H1 (cell line): ENCODE data around the gene WIPF3. TPM values are rescaled to one million over a fixed set of nuclear protein-coding genes. Genes with fewer than 3 reads are reported as not detected.

ENCODE experiments used
- CTCF ChIA-PET: fragments of 300-600 bp; sonication (Branson Sonifier 250); formaldehyde crosslinking; loops from one replicate; lab custom pipeline; 2021; ENCODE audit not compliant: partially characterized antibody; lab: Charles Lee
- POLR2A ChIA-PET: fragments of 300-600 bp; sonication (Branson Sonifier 250); formaldehyde crosslinking; loops from one replicate; lab custom pipeline; 2021; ENCODE audit warnings: inconsistent platforms; ENCODE audit not compliant: partially characterized antibody; lab: Charles Lee
- DNase-seq, 2 experiments: peaks; one replicate each; pipeline versions ENCODE4 v3.0.0 to v3.0.0-alpha.2; 2010 to 2022; ENCODE audit warnings: low spot score in 2 of 2, low read depth in 1 of 2, mixed read lengths in 1 of 2
- FAIRE-seq: peaks from 2 replicates; lab custom pipeline; 2011; peaks lifted over from hg19 to GRCh38; lab: Jason Lieb, UNC
- H2AFZ ChIP-seq: 2 replicates; pipeline ENCODE4 v1.8.1; 2012; ENCODE audit warnings: low read length, inconsistent platforms
- H2AK5ac ChIP-seq: 2 replicates; pipeline ENCODE4 v1.6.1; 2013; ENCODE audit warnings: low read depth, low read length
- H2BK120ac ChIP-seq: replicated peaks from 2 replicates; pipeline ENCODE3; 2013; ENCODE audit warnings: low read depth, low read length, inconsistent platforms
- H2BK12ac ChIP-seq: 2 replicates; pipeline ENCODE4 v1.6.1; 2013; ENCODE audit warnings: low read depth, low read length
- H2BK15ac ChIP-seq: 2 replicates; pipeline ENCODE4 v1.6.1; 2013; ENCODE audit warnings: low read length
- H2BK20ac ChIP-seq: 2 replicates; pipeline ENCODE4 v1.6.1; 2013; ENCODE audit warnings: low read length
- H2BK5ac ChIP-seq: 2 replicates; pipeline ENCODE4 v1.6.1; 2013; ENCODE audit warnings: low read depth, low read length
- H3K14ac ChIP-seq: 2 replicates; pipeline ENCODE4 v1.6.1; 2013; ENCODE audit warnings: inconsistent platforms; ENCODE audit not compliant: insufficient read length
- H3K18ac ChIP-seq: 2 replicates; pipeline ENCODE4 v1.6.1; 2013; ENCODE audit warnings: low read length; ENCODE audit errors: extremely low read depth
- H3K23ac ChIP-seq: 2 replicates; pipeline ENCODE4 v1.6.1; 2013; ENCODE audit warnings: inconsistent platforms; ENCODE audit not compliant: insufficient read length
- H3K23me2 ChIP-seq: 2 replicates; pipeline ENCODE4 v1.6.1; 2013; ENCODE audit warnings: low read depth, low read length
- H3K27ac ChIP-seq: 2 replicates; pipeline ENCODE4 v1.6.1; 2011; ENCODE audit warnings: low read depth, low read length, inconsistent platforms
- H3K27me3 ChIP-seq, 4 experiments: replicated peaks in 1 of 4; 1 replicate in 1 of 4; 2 replicates in 3 of 4; pipeline versions ENCODE4 v1.6.1 to v1.8.1; 2011 to 2013; ENCODE audit warnings: low read length in 3 of 4, mild to moderate bottlenecking in 3 of 4, inconsistent platforms in 2 of 4, mixed read lengths in 2 of 4, moderate library complexity in 1 of 4; ENCODE audit not compliant: control insufficient read depth in 3 of 4, insufficient read depth in 3 of 4; ENCODE audit errors: extremely low read depth in 1 of 4
- H3K36me3 ChIP-seq, 4 experiments: 2 replicates each; pipeline versions ENCODE4 v1.6.1 to v1.8.1; 2011 to 2013; ENCODE audit warnings: mild to moderate bottlenecking in 4 of 4, low read length in 3 of 4, moderate library complexity in 2 of 4, control low read depth in 1 of 4, inconsistent platforms in 1 of 4; ENCODE audit not compliant: insufficient read depth in 4 of 4, control insufficient read depth in 2 of 4
- H3K4ac ChIP-seq: replicated peaks from 2 replicates; pipeline ENCODE3; 2013; ENCODE audit warnings: low read length, low read depth, mixed read lengths, inconsistent platforms; ENCODE audit not compliant: insufficient read length
- H3K4me1 ChIP-seq, 4 experiments: replicated peaks in 1 of 4; 1 replicate in 1 of 4; 2 replicates in 3 of 4; pipeline versions ENCODE4 v1.6.1 to v1.8.1; 2011 to 2013; ENCODE audit warnings: low read length in 3 of 4, inconsistent platforms in 2 of 4, mixed read lengths in 1 of 4; ENCODE audit not compliant: insufficient read depth in 4 of 4, control insufficient read depth in 3 of 4
- H3K4me2 ChIP-seq, 2 experiments: 2 replicates each; pipeline versions ENCODE4 v1.6.1 to v1.8.1; 2011 to 2013; ENCODE audit warnings: low read depth in 2 of 2, low read length in 2 of 2, control low read depth in 1 of 2, inconsistent platforms in 1 of 2, mild to moderate bottlenecking in 1 of 2; ENCODE audit not compliant: insufficient read depth in 1 of 2
- H3K4me3 ChIP-seq, 4 experiments: fragments of 200-600, 300-600 bp in 1 of 4; sonication (generic), shearing (Covaris generic), sonication (Bioruptor Twin) in 1 of 4; 2 replicates each; pipeline versions ENCODE4 v1.5.1 to v1.8.1; 2011 to 2016; ENCODE audit warnings: low read length in 4 of 4, low read depth in 3 of 4, control low read depth in 2 of 4, inconsistent platforms in 2 of 4, mild to moderate bottlenecking in 2 of 4, mixed read lengths in 1 of 4, moderate library complexity in 1 of 4; ENCODE audit not compliant: insufficient read depth in 2 of 4; ENCODE audit errors: extremely low read depth in 1 of 4
- H3K56ac ChIP-seq: replicated peaks from 2 replicates; pipeline ENCODE3; 2013; ENCODE audit warnings: low read depth, mild to moderate bottlenecking, mixed read lengths, low read length, inconsistent platforms; ENCODE audit not compliant: insufficient read length
- H3K79me1 ChIP-seq: 2 replicates; pipeline ENCODE4 v1.6.1; 2013; ENCODE audit warnings: low read depth, low read length, control low read depth
- H3K79me2 ChIP-seq, 2 experiments: 2 replicates each; pipeline versions ENCODE4 v1.6.1 to v1.8.1; 2012 to 2013; ENCODE audit warnings: low read length in 2 of 2, mild to moderate bottlenecking in 2 of 2, inconsistent platforms in 1 of 2; ENCODE audit not compliant: insufficient read depth in 2 of 2, control insufficient read depth in 1 of 2
- H3K9ac ChIP-seq, 4 experiments: replicated peaks in 1 of 4; 1 replicate in 1 of 4; 2 replicates in 3 of 4; pipeline versions ENCODE4 v1.6.1 to v1.8.1; 2011 to 2013; ENCODE audit warnings: low read depth in 3 of 4, low read length in 3 of 4, control low read depth in 2 of 4, mild to moderate bottlenecking in 2 of 4, moderate library complexity in 2 of 4, inconsistent platforms in 1 of 4; ENCODE audit errors: extremely low read depth in 1 of 4
- H3K9me3 ChIP-seq, 2 experiments: 2 replicates each; pipeline versions ENCODE4 v1.6.1 to v1.8.1; 2012 to 2013; ENCODE audit warnings: mild to moderate bottlenecking in 2 of 2, moderate library complexity in 2 of 2, control low read depth in 1 of 2, inconsistent platforms in 1 of 2, low read depth in 1 of 2, low read length in 1 of 2, mixed read lengths in 1 of 2; ENCODE audit not compliant: insufficient read depth in 2 of 2
- H4K20me1 ChIP-seq, 2 experiments: replicated peaks in 1 of 2; 2 replicates each; pipeline versions ENCODE3 to v1.8.1; 2011 to 2013; ENCODE audit warnings: inconsistent platforms in 2 of 2, low read length in 2 of 2, mild to moderate bottlenecking in 1 of 2; ENCODE audit not compliant: insufficient read depth in 2 of 2, control insufficient read depth in 1 of 2
- H4K5ac ChIP-seq: 2 replicates; pipeline ENCODE4 v1.6.1; 2013; ENCODE audit warnings: low read length, low read depth, mixed read lengths, inconsistent platforms; ENCODE audit not compliant: insufficient read length
- H4K8ac ChIP-seq: 2 replicates; pipeline ENCODE4 v1.8.0; 2013; ENCODE audit warnings: mild to moderate bottlenecking, moderate library complexity, low read length, inconsistent platforms; ENCODE audit not compliant: insufficient read depth; ENCODE audit errors: extremely low read depth
- H4K91ac ChIP-seq: replicated peaks from 2 replicates; pipeline ENCODE3; 2013; ENCODE audit warnings: low read length, mixed read lengths, inconsistent platforms; ENCODE audit not compliant: insufficient read length
- JUND ChIP-seq: IDR thresholded peaks from 2 replicates; pipeline ENCODE4 v1.6.1; 2011; ENCODE audit warnings: mild to moderate bottlenecking, improper control_type of control experiment, low read length
- KDM4A ChIP-seq: IDR thresholded peaks from one replicate; pipeline ENCODE4 v1.7.1; 2012; ENCODE audit warnings: low read depth, mild to moderate bottlenecking, moderate library complexity, low read length, inconsistent platforms; ENCODE audit not compliant: severe bottlenecking
- NRF1 ChIP-seq: IDR thresholded peaks from 2 replicates; pipeline ENCODE4 v1.6.1; 2011; ENCODE audit warnings: mild to moderate bottlenecking, low read depth, low read length, improper control_type of control experiment
- PHF8 ChIP-seq: fragments of 200-600 bp; sonication (generic); conservative IDR thresholded peaks from 2 replicates; pipeline ENCODE4 v1.7.1; 2012; ENCODE audit warnings: low read depth, mild to moderate bottlenecking, inconsistent platforms, low read length, moderate library complexity
- RAD21 ChIP-seq, 2 experiments: IDR thresholded peaks in 1 of 2; conservative IDR thresholded peaks in 1 of 2; 2 replicates each; pipeline ENCODE4 v1.6.1; 2011; ENCODE audit warnings: low read depth in 2 of 2, low read length in 2 of 2, improper control_type of control experiment in 1 of 2, inconsistent platforms in 1 of 2, mild to moderate bottlenecking in 1 of 2, moderate library complexity in 1 of 2
- SIX5 ChIP-seq: IDR thresholded peaks from 2 replicates; pipeline ENCODE4 v1.6.1; 2011; ENCODE audit warnings: mild to moderate bottlenecking, low read depth, low read length
- SRF ChIP-seq: IDR thresholded peaks from 2 replicates; pipeline ENCODE4 v1.6.1; 2011; ENCODE audit warnings: mild to moderate bottlenecking, low read depth, low read length, moderate library complexity
- USF2 ChIP-seq: IDR thresholded peaks from 2 replicates; pipeline ENCODE4 v1.6.1; 2011; ENCODE audit warnings: low read length, improper control_type of control experiment
- YY1 ChIP-seq: IDR thresholded peaks from 2 replicates; pipeline ENCODE4 v1.6.1; 2011; ENCODE audit warnings: low read depth, mild to moderate bottlenecking, low read length
- WGBS, 2 experiments: shearing (Covaris generic) in 1 of 2; methylation state at CpG; one replicate each; pipeline versions ENCODE4 v1.1.6 to v1.1.7; 2013 to 2015; ENCODE audit warnings: low lambda C conversion rate in 2 of 2, mixed read lengths in 2 of 2, inconsistent platforms in 1 of 2, low coverage in 1 of 2, missing lambda C conversion rate in 1 of 2; ENCODE audit not compliant: insufficient replicate concordance in 2 of 2, insufficient coverage in 1 of 2, insufficient read length in 1 of 2; ENCODE audit errors: extremely low coverage in 1 of 2, missing lambda C conversion rate in 1 of 2; 5-methylcytosine and 5-hydroxymethylcytosine counted together
- polyA plus RNA-seq, 7 experiments: library from polyadenylated mRNA; depleted of rRNA in 3 of 7; stranded (reverse) in 5 of 7; unstranded in 2 of 7; fragments of >200 nt in 5 of 7; fragments of 200-250 nt in 2 of 7; gene quantifications; 1 replicate in 5 of 7; 2 replicates in 1 of 7; 4 replicates in 1 of 7; pipeline versions ENCODE4 v1.2.1 to v1.2.3, GENCODE V29; 2011 to 2013; ENCODE audit warnings: missing spikeins in 2 of 7, mixed read lengths in 2 of 7
- total RNA-seq: library from RNA; stranded (reverse); fragmentation: NEBNext Ultra II Directional; extraction: Animal tissue kit (Norgen Biotek cat#: 25700); gene quantifications from 2 replicates; pipeline ENCODE4 v1.2.1, GENCODE V29; 2021
- TF ChIP-seq, protein P1 (sequence below): IDR thresholded peaks from 2 replicates; pipeline ENCODE4 v1.6.1; 2012; ENCODE audit warnings: inconsistent platforms
- TF ChIP-seq, protein P2 (sequence below): IDR thresholded peaks from 2 replicates; pipeline ENCODE4 v1.6.1; 2012; ENCODE audit warnings: inconsistent platforms

The WIPF3 gene
- total and polyA plus RNA-seq, 2 of the 8 experiments (the other 6 are each of a cell fraction or from before 2014, with no cell fraction given) = 5.0 to 12.1 TPM

- no peak overlapping the region for H2BK5ac ChIP-seq
- no peak overlapping the region for H4K8ac ChIP-seq
- no peak overlapping the region for H2BK15ac ChIP-seq
- no peak overlapping the region for H3K18ac ChIP-seq
- H3K23ac ChIP-seq = no peak overlapping the region
- no peak overlapping the region for H2BK20ac ChIP-seq
- no peak overlapping the region for H2AK5ac ChIP-seq
- no peak overlapping the region for H3K56ac ChIP-seq
- ChIA-PET POLR2A (no interaction called here), CTCF (interaction anchor here (1.0 to 1.5 kb wide), 3 partner anchors 9 to 19 kb away, joined by 3 to 4 read pairs (median 4); no protein-coding TSS in a partner anchor)
- no peak overlapping the region for H2BK12ac ChIP-seq
- H3K4ac ChIP-seq = no peak overlapping the region
- no peak overlapping the region for H3K14ac ChIP-seq
- FAIRE-seq (no peak), DNase-seq (no peak)
- H3K4me2 ChIP-seq = no peak overlapping the region
- H3K36me3 ChIP-seq = no peaks in the 10 kb centered on the region
- no peak overlapping the region for H2AFZ ChIP-seq
- H4K5ac ChIP-seq = no peak overlapping the region
- no peaks in the 10 kb centered on the region for H3K79me2 ChIP-seq
- no peak overlapping the region for H2BK120ac ChIP-seq
- H3K9me3 ChIP-seq = no peaks in the 10 kb centered on the region
- WGBS, 2 experiments = 96% methylated on average over 4 of the region's 4 CpGs; no CpG with 5 or more reads in 1 of the 2 experiments
- no peak overlapping the region for H3K9ac ChIP-seq
- H3K27me3 ChIP-seq = no peaks in the 10 kb centered on the region
- no peak overlapping the region for H3K27ac ChIP-seq
- H3K4me1 ChIP-seq = peaks cover 0 to 5% (median under 1%) of the 10 kb centered on the region in 4 experiments; a peak in 3 of 7 replicates
- no peak overlapping the region for H4K91ac ChIP-seq
- no peaks in the 10 kb centered on the region for H3K79me1 ChIP-seq
- H3K23me2 ChIP-seq = no peaks in the 10 kb centered on the region; the same call in 1 of the 2 replicates
- peaks cover 0 to 2% of the 10 kb centered on the region in 2 experiments for H4K20me1 ChIP-seq
- no peak overlapping the region for H3K4me3 ChIP-seq
- no peak for TF ChIP-seq SIX5
- TF ChIP-seq KDM4A = no peak
- no peak for TF ChIP-seq NRF1
- TF ChIP-seq YY1 = no peak
- no peak for TF ChIP-seq RAD21 (IDR thresholded peaks at IDR 0.05 in 1 of 2, conservative IDR thresholded peaks at IDR 0.05 in 1 of 2; ENCODE audit: low read depth in 2 of 2, low read length in 2 of 2)
- TF ChIP-seq, protein P1, sequence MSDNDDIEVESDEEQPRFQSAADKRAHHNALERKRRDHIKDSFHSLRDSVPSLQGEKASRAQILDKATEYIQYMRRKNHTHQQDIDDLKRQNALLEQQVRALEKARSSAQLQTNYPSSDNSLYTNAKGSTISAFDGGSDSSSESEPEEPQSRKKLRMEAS = no peak
- TF ChIP-seq, protein P2, sequence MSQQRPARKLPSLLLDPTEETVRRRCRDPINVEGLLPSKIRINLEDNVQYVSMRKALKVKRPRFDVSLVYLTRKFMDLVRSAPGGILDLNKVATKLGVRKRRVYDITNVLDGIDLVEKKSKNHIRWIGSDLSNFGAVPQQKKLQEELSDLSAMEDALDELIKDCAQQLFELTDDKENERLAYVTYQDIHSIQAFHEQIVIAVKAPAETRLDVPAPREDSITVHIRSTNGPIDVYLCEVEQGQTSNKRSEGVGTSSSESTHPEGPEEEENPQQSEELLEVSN = no peak
- TF ChIP-seq JUND = no peak
- TF ChIP-seq SRF = no peak
- TF ChIP-seq PHF8 = no peak
- no peak for TF ChIP-seq USF2
Measured at GRCh38 chr7:29859524-29860185, 53.3 kb downstream of the WIPF3 start.
